DND-41 (cell line): ENCODE measurements around the gene RAPGEF2.

ENCODE experiments used
- ATAC-seq: fragments of 200-7000 bp; cut with Tn5 transposase; 3 replicates; pipeline ENCODE4 v1.9.1; 2021; ENCODE audit warnings: low read depth; ENCODE audit not compliant: insufficient read depth
- DNase-seq: peaks from one replicate; pipeline ENCODE4 v3.0.0-alpha.2; 2020
- H2AFZ ChIP-seq: 2 replicates; pipeline ENCODE4 v1.6.0; 2012; ENCODE audit warnings: low read depth, low read length
- H3K27ac ChIP-seq: 2 replicates; pipeline ENCODE4 v1.5.1; 2012; ENCODE audit warnings: low read length, inconsistent platforms
- H3K27me3 ChIP-seq: fragments of 200-600 bp; sonication (generic); 2 replicates; pipeline ENCODE4 v1.6.0; 2012; ENCODE audit warnings: low read length, mild to moderate bottlenecking, inconsistent platforms; ENCODE audit not compliant: insufficient read depth, poor library complexity
- H3K36me3 ChIP-seq: 2 replicates; pipeline ENCODE4 v1.5.1; 2012; ENCODE audit warnings: low read length, inconsistent platforms; ENCODE audit not compliant: insufficient read depth
- H3K4me1 ChIP-seq: 2 replicates; pipeline ENCODE4 v1.5.1; 2012; ENCODE audit warnings: mild to moderate bottlenecking, low read length; ENCODE audit not compliant: insufficient read depth
- H3K4me2 ChIP-seq: 2 replicates; pipeline ENCODE4 v1.6.0; 2012; ENCODE audit warnings: mild to moderate bottlenecking, moderate library complexity, low read length, inconsistent platforms; ENCODE audit not compliant: insufficient read depth
- H3K4me3 ChIP-seq, 2 experiments: fragments of 200-600 bp in 1 of 2; shearing (Covaris generic) in 1 of 2; 2 replicates each; pipeline ENCODE4 v1.5.1; 2012 to 2016; ENCODE audit warnings: inconsistent platforms in 2 of 2, low read length in 2 of 2, mild to moderate bottlenecking in 2 of 2, low read depth in 1 of 2, moderate library complexity in 1 of 2
- H3K79me2 ChIP-seq: 2 replicates; pipeline ENCODE4 v1.6.0; 2012; ENCODE audit warnings: low read length, inconsistent platforms; ENCODE audit not compliant: insufficient read depth
- H3K9ac ChIP-seq: 2 replicates; pipeline ENCODE4 v1.6.0; 2012; ENCODE audit warnings: low read depth, mild to moderate bottlenecking, inconsistent platforms, low read length, moderate library complexity
- H3K9me3 ChIP-seq: 2 replicates; pipeline ENCODE4 v1.5.1; 2012; ENCODE audit warnings: low read length, moderate library complexity, mild to moderate bottlenecking, inconsistent platforms; ENCODE audit not compliant: insufficient read depth, severe bottlenecking
- H4K20me1 ChIP-seq: 2 replicates; pipeline ENCODE4 v1.6.0; 2012; ENCODE audit warnings: low read length; ENCODE audit not compliant: insufficient read depth
- CTCF ChIP-seq: IDR thresholded peaks from 2 replicates; pipeline ENCODE4 v1.5.1; 2012; ENCODE audit warnings: borderline replicate concordance, low read length, moderate library complexity, mild to moderate bottlenecking; ENCODE audit not compliant: poor library complexity, severe bottlenecking; ENCODE audit errors: extremely low read depth
- EZH2 ChIP-seq: IDR thresholded peaks from 3 replicates; pipeline ENCODE4 v1.6.1; 2012; ENCODE audit warnings: borderline replicate concordance, low read depth, mild to moderate bottlenecking, moderate library complexity, low read length, inconsistent platforms; ENCODE audit not compliant: severe bottlenecking

The RAPGEF2 gene

GRCh38 chr4:159220353-159220752 is 117.5 kb downstream of the RAPGEF2 start:
- Histone ChIP-seq H3K79me2 (no peaks in the 10 kb centered on the region), H3K27me3 (no peaks in the 10 kb centered on the region), H4K20me1 (no peaks in the 10 kb centered on the region), H3K4me1 (no peaks in the 10 kb centered on the region), H3K9ac (no peak overlapping the region), H3K4me3 (no peak overlapping the region), H2AFZ (no peak overlapping the region), H3K36me3 (no peaks in the 10 kb centered on the region), H3K4me2 (no peak overlapping the region), H3K27ac (no peak overlapping the region), H3K9me3 (no peaks in the 10 kb centered on the region)
- ATAC-seq (no peak), DNase-seq (no peak)
- TF ChIP-seq EZH2 = no peak
- TF ChIP-seq CTCF = no peak

- no peaks in the 10 kb centered on the region for H3K36me3 ChIP-seq
- no peak overlapping the region for H2AFZ ChIP-seq
- TF ChIP-seq CTCF = no peak
- no peak for TF ChIP-seq EZH2
- no peak overlapping the region for H3K4me2 ChIP-seq
- no peaks in the 10 kb centered on the region for H4K20me1 ChIP-seq
- DNase-seq (no peak), ATAC-seq (no peak)
- no peaks in the 10 kb centered on the region for H3K4me1 ChIP-seq
- H3K9ac ChIP-seq = no peak overlapping the region
- H3K79me2 ChIP-seq = no peaks in the 10 kb centered on the region
- no peak overlapping the region for H3K27ac ChIP-seq
- no peaks in the 10 kb centered on the region for H3K27me3 ChIP-seq
- H3K9me3 ChIP-seq = no peaks in the 10 kb centered on the region
- no peak overlapping the region for H3K4me3 ChIP-seq
Observed at GRCh38 chr4:159221280-159221679, 118.4 kb downstream of the RAPGEF2 start.

- H2AFZ ChIP-seq = no peak overlapping the region
- no peaks in the 10 kb centered on the region for H3K27me3 ChIP-seq
- no peaks in the 10 kb centered on the region for H4K20me1 ChIP-seq
- TF ChIP-seq CTCF (no peak), EZH2 (no peak)
- DNase-seq = no peak
- no peak overlapping the region for H3K9ac ChIP-seq
- no peaks in the 10 kb centered on the region for H3K36me3 ChIP-seq
- no peaks in the 10 kb centered on the region for H3K79me2 ChIP-seq
- no peaks in the 10 kb centered on the region for H3K4me1 ChIP-seq
- no peak overlapping the region for H3K4me3 ChIP-seq
- no peaks in the 10 kb centered on the region for H3K9me3 ChIP-seq
- H3K27ac ChIP-seq = no peak overlapping the region
- no peak for ATAC-seq
- no peak overlapping the region for H3K4me2 ChIP-seq
Observed at GRCh38 chr4:159222043-159222552, 119.2 kb downstream of the RAPGEF2 start.

GRCh38 chr4:159224408-159224807 is 121.5 kb downstream of the RAPGEF2 start:
- H4K20me1 ChIP-seq = no peaks in the 10 kb centered on the region

More at GRCh38 chr4:159224408-159224807, 121.5 kb downstream of the RAPGEF2 start:
- no peaks in the 10 kb centered on the region for H3K27me3 ChIP-seq
- H3K9me3 ChIP-seq = no peaks in the 10 kb centered on the region
- no peak for ATAC-seq
- no peak overlapping the region for H2AFZ ChIP-seq
- no peaks in the 10 kb centered on the region for H3K36me3 ChIP-seq
- H3K9ac ChIP-seq = no peak overlapping the region
- no peak overlapping the region for H3K27ac ChIP-seq
- H3K4me3 ChIP-seq = no peak overlapping the region
- H3K4me1 ChIP-seq = no peaks in the 10 kb centered on the region
- TF ChIP-seq EZH2 = no peak
- no peak for TF ChIP-seq CTCF
- no peak for DNase-seq
- H3K4me2 ChIP-seq = no peak overlapping the region
- H3K79me2 ChIP-seq = no peaks in the 10 kb centered on the region
